GM06990 (cell line): ENCODE data around the gene CMTM2.

Experiments used
- DNase-seq: peaks from one replicate; pipeline ENCODE4 v3.0.0-alpha.2; 2011; ENCODE audit not compliant: insufficient read length; ENCODE audit errors: extremely low read depth
- H3K27me3 ChIP-seq: replicated peaks from 2 replicates; pipeline ENCODE4 v1.6.0; 2011; ENCODE audit warnings: low read length; ENCODE audit not compliant: control insufficient read depth, insufficient read depth
- H3K36me3 ChIP-seq: 2 replicates; pipeline ENCODE4 v1.5.1; 2011; ENCODE audit warnings: low read length; ENCODE audit not compliant: control insufficient read depth, insufficient read depth
- H3K4me3 ChIP-seq: replicated peaks from 2 replicates; pipeline ENCODE4 v1.5.1; 2011; ENCODE audit warnings: low read depth, mild to moderate bottlenecking, control low read depth, low read length
- TF ChIP-seq, protein P1 (sequence below): IDR thresholded peaks from 2 replicates; pipeline ENCODE4 v1.5.1; 2011; ENCODE audit warnings: low read length, control low read depth, mild to moderate bottlenecking, inconsistent platforms; ENCODE audit not compliant: insufficient read depth, poor library complexity, severe bottlenecking

Gene CMTM2

DNA sequence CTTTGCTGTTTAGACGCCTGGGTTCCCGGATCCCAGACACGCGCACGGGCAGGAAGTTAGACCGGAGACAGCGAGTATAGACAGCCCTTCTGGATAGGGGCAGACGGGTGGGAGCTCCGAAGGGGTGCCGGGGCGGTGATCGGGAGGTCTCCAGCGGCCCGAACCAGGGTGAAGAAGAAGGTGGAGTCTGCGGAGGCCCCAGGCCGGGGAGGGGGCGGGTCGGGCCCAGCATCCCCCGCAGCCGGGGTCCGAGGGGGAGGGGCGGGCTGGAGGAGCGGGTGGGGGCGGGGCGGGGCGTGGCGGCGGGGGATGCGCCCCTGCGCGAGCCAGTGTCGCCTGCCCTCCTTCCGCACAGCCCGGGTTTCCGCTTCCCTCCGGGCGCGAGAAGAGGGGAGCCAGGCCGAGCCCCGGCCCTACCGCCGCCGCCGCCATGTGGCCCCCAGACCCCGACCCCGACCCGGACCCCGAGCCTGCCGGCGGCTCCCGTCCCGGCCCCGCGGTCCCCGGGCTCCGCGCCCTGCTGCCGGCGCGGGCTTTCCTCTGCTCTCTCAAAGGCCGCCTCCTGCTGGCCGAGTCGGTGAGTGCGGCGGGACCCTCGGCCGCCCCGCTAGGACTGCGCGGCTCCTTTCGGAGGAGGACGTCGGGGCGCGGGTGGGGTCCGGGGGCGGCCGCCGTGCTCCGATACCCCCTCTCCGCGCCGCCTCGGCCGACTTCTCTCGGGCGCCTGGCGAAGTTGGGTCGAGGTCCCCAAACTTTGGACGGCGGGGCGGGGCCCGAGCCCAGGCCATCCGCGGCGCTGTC lies 25.3 kb downstream of the CMTM2 start, which contains the start of gene CMTM3:
TSS of gene CMTM3 (plus strand) at position 329 of the 801 bp plus-strand sequence. CDS start at position 431, 102 bp downstream.
- peak within 1 kb of the TSS; percentile 73 for H3K4me3 ChIP-seq
- TF ChIP-seq, protein P1, sequence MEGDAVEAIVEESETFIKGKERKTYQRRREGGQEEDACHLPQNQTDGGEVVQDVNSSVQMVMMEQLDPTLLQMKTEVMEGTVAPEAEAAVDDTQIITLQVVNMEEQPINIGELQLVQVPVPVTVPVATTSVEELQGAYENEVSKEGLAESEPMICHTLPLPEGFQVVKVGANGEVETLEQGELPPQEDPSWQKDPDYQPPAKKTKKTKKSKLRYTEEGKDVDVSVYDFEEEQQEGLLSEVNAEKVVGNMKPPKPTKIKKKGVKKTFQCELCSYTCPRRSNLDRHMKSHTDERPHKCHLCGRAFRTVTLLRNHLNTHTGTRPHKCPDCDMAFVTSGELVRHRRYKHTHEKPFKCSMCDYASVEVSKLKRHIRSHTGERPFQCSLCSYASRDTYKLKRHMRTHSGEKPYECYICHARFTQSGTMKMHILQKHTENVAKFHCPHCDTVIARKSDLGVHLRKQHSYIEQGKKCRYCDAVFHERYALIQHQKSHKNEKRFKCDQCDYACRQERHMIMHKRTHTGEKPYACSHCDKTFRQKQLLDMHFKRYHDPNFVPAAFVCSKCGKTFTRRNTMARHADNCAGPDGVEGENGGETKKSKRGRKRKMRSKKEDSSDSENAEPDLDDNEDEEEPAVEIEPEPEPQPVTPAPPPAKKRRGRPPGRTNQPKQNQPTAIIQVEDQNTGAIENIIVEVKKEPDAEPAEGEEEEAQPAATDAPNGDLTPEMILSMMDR, result peak; percentile 52
- DNase-seq, result peak; percentile 81

GRCh38 chr16:66605177-66605978 lies 26.1 kb downstream of the CMTM2 start:
- TF ChIP-seq, protein P1, result peak; percentile 9
- DNase-seq, result peak; percentile 40
- peak overlapping the region; percentile 73 for H3K4me3 ChIP-seq
- no peaks in the 10 kb centered on the region for H3K27me3 ChIP-seq
- peaks cover 9% of the 10 kb centered on the region for H3K36me3 ChIP-seq

More for the DNA sequence above, 25.3 kb downstream of the CMTM2 start, which contains the start of gene CMTM3:
- Histone ChIP-seq H3K27me3 (no peaks in the 10 kb centered on the region), H3K36me3 (peaks cover 2% of the 10 kb centered on the region)

- peak overlapping the region; percentile 73 for H3K4me3 ChIP-seq
- no peaks in the 10 kb centered on the region for H3K27me3 ChIP-seq
- H3K36me3 ChIP-seq, result peaks cover 11% of the 10 kb centered on the region
- DNase-seq, result peak; percentile 75
- TF ChIP-seq, protein P1, result no peak
Observed at GRCh38 chr16:66605979-66606751, 26.9 kb downstream of the CMTM2 start.

GRCh38 chr16:66608241-66609138 lies 29.2 kb downstream of the CMTM2 start:
- TF ChIP-seq, protein P1, result peak; percentile 95
- Histone ChIP-seq H3K27me3 (no peaks in the 10 kb centered on the region), H3K36me3 (peaks cover 13% of the 10 kb centered on the region), H3K4me3 (no peak overlapping the region)
- DNase-seq, result peak; percentile 83

DNA sequence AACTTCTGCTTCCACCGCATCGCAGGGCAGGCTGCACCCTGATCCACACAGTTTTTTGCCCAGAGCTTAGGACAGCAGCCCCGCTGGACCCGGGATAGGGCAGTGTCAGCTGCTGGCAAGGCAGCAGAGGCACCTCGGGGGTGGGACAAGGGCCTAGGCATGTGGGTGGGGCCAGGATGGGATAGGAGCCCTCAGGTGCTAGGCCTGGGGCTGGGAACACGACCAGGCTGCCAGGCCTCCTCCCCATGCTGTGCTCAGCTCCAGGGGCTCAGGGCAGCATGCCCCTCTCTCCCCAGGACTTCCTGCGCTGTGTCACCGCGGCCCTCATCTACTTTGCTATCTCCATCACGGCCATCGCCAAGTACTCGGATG lies 29.9 kb downstream of the CMTM2 start:
- Histone ChIP-seq H3K36me3 (peaks cover 13% of the 10 kb centered on the region), H3K27me3 (no peaks in the 10 kb centered on the region), H3K4me3 (no peak overlapping the region)
- DNase-seq, result no peak
- TF ChIP-seq, protein P1, result no peak
